Left lung (tissue), 10 donors: ENCODE results near the gene TRAPPC5. TPM values are rescaled to one million over a fixed set of nuclear protein-coding genes. Genes with fewer than 3 reads are reported as not detected.

Experiments used
- ATAC-seq: fragments of 200-7000 bp; cut with Tn5 transposase; one replicate; pipeline ENCODE4 v1.9.1; 2020; ENCODE audit warnings: moderate library complexity
- DNase-seq, 4 donors: peaks; one replicate each; pipeline ENCODE4 v3.0.0-alpha.2; 2013 to 2020
- H3K27ac ChIP-seq, 2 donors: fragments of 200-600 bp; sonication (generic) in 1 of 2; one replicate each; pipeline versions ENCODE4 v1.5.0 to v1.8.0; 2020 to 2021
- H3K27me3 ChIP-seq, 2 donors: fragments of 200-600 bp; sonication (generic) in 1 of 2; one replicate each; pipeline versions ENCODE4 v1.5.0 to v1.8.0; 2020 to 2021
- H3K36me3 ChIP-seq, 2 donors: fragments of 200-600 bp; sonication (generic) in 1 of 2; one replicate each; pipeline versions ENCODE4 v1.5.0 to v1.8.0; 2020 to 2021
- H3K4me1 ChIP-seq, 2 donors: fragments of 200-600 bp; one replicate each; pipeline ENCODE4 v1.8.0; 2021
- H3K4me3 ChIP-seq, 2 donors: fragments of 200-600 bp; sonication (generic) in 1 of 2; one replicate each; pipeline versions ENCODE4 v1.5.0 to v1.8.0; 2020 to 2021; ENCODE audit warnings: mild to moderate bottlenecking in 1 of 2
- H3K9me3 ChIP-seq, 2 donors: fragments of 200-600 bp; sonication (generic) in 1 of 2; one replicate each; pipeline versions ENCODE4 v1.5.0 to v1.8.0; 2020 to 2021
- CTCF ChIP-seq, 2 donors: fragments of 200-600 bp; sonication (generic) in 1 of 2; IDR thresholded peaks; one replicate each; pipeline versions ENCODE4 v1.5.0 to v1.8.0; 2021; ENCODE audit warnings: antibody characterized with exemption in 2 of 2
- intact Hi-C, 2 donors: fragments of 100-400 bp; cut with DNase I; formaldehyde crosslinking; loops; one replicate each; pipeline versions ENCODE4 v1.11.2 to v1.14.2; 2022
- polyA plus RNA-seq, 6 donors: library from polyadenylated mRNA; unstranded; fragments of 120-200 nt; gene quantifications; one replicate each; pipeline ENCODE4 v1.2.1, GENCODE V29; 2013; ENCODE audit not compliant: insufficient read length in 6 of 6
- total RNA-seq, 2 donors: library from RNA; stranded (reverse); fragmentation: NEBNext Ultra II Directional; extraction: Animal tissue kit (Norgen Biotek cat#: 25700); gene quantifications; one replicate each; pipeline ENCODE4 v1.2.1, GENCODE V29; 2021
- donor health status: DM: no; HTN: yes; CAD: no.
- donor health status: DM: no; HTN: no; CAD: no.

TRAPPC5 gene
- total and polyA plus RNA-seq, 8 donors: 25.7 to 106 (median 42.8) TPM

DNA sequence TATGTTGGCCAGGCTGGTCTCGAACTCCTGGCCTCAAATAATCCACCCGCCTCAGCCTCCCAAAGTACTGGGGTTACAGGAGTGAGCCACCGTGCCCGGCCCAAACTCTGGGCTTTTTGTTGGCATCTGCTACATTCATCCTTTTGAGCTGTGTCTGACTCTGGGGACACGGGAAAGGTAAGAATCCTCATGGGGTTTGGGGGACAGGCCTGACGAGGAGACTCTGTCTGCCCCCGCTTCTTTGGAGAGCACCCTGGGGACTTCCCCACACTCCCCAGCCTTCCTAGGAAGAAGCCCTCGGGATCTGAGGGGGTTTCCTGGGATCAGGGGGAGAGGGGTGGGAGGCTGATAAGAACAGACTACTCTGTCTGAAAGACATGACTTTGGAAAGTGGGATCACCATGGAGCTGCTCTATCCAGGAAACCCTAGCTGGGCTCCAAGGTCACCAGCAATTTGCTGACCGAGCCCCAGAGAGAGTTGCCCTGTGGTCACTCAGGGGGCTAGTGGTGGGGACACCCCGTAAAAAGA is 29.4 kb downstream of the TRAPPC5 start:
- Histone ChIP-seq H3K4me3 (no peak overlapping the region), H3K4me1 (peaks cover 0 to 44% of the 10 kb centered on the region in 2 donors), H3K36me3 (no peaks in the 10 kb centered on the region), H3K9me3 (no peaks in the 10 kb centered on the region), H3K27me3 (no peaks in the 10 kb centered on the region), H3K27ac (peak overlapping the region in 1 of 2 donors; percentile 66)
- intact Hi-C loops: no loop called here
- TF ChIP-seq CTCF (IDR thresholded peaks at IDR 0.05): no peak
- no peak for DNase-seq
- no peak for ATAC-seq

GRCh38 chr19:7710616-7711015 is 30.0 kb downstream of the TRAPPC5 start:
- Histone ChIP-seq H3K27ac (peak overlapping the region in 1 of 2 donors; percentile 66), H3K36me3 (no peaks in the 10 kb centered on the region), H3K27me3 (no peaks in the 10 kb centered on the region), H3K4me3 (no peak overlapping the region), H3K9me3 (no peaks in the 10 kb centered on the region), H3K4me1 (peaks cover 0 to 44% of the 10 kb centered on the region in 2 donors)
- intact Hi-C loops: no loop called here
- ATAC-seq (no peak), DNase-seq (no peak)
- TF ChIP-seq CTCF (IDR thresholded peaks at IDR 0.05): no peak

DNA sequence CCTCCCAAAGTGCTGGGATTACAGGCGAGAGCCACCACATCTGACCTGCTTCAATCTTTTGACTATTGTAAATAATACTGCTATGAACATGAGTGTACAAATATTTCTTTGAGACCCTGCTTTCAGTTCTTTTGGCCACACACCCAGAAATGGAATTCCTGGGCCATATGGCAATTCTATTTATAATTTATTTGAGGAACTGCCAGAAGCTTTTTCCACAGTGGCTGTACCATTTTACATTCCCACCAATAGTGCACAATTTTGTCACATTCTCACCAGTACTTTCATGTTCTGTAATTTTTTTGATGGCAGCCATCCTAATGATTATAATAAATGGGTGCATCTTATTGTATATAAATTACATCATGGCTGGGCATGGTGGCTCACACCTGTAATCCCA is 35.0 kb downstream of the TRAPPC5 start:
- DNase-seq (no peak), ATAC-seq (no peak)
- Histone ChIP-seq H3K36me3 (no peaks in the 10 kb centered on the region), H3K4me1 (peaks cover 0 to 22% of the 10 kb centered on the region in 2 donors), H3K4me3 (no peak overlapping the region), H3K9me3 (peaks cover 0 to 9% of the 10 kb centered on the region in 2 donors), H3K27ac (peak overlapping the region in 1 of 2 donors; percentile 82), H3K27me3 (no peaks in the 10 kb centered on the region)
- intact Hi-C loops: no loop called here
- TF ChIP-seq CTCF (IDR thresholded peaks at IDR 0.05): no peak

- Histone ChIP-seq H3K9me3 (peaks cover 0 to 9% of the 10 kb centered on the region in 2 donors), H3K27ac (no peak overlapping the region), H3K36me3 (no peaks in the 10 kb centered on the region), H3K4me3 (no peak overlapping the region), H3K27me3 (no peaks in the 10 kb centered on the region), H3K4me1 (peaks cover 0 to 18% of the 10 kb centered on the region in 2 donors)
- intact Hi-C loops: no loop called here
- DNase-seq: no peak
- TF ChIP-seq CTCF (IDR thresholded peaks at IDR 0.05): no peak
- ATAC-seq: no peak
These were observed 36.1 kb downstream of the TRAPPC5 start for GRCh38 chr19:7716762-7717161.

DNA sequence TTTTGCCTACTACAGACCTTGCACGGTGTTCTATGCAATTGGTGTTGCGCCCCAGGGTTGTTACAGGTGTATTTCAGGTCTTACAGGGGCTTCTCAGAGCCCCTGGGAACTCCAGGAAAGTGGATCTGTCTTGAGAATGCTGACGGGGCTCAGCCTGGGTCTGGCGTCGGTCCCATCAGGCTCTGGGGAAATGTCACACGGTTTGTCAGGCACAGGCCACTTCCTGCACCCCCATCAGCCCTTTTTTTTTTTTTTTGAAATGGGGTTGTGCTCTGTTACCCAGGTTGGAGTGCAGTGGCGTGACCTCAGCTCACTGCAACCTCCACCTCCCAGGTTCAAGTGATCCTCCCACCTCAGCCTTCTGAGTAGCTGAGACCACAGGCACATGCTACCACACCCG is 38.0 kb downstream of the TRAPPC5 start:
- DNase-seq (no peak), ATAC-seq (no peak)
- Histone ChIP-seq H3K4me3 (no peak overlapping the region), H3K27me3 (peaks cover 0 to 4% of the 10 kb centered on the region in 2 donors), H3K9me3 (peaks cover 0 to 9% of the 10 kb centered on the region in 2 donors), H3K36me3 (no peaks in the 10 kb centered on the region), H3K27ac (no peak overlapping the region), H3K4me1 (peaks cover 0 to 18% of the 10 kb centered on the region in 2 donors)
- intact Hi-C loops: no loop called here
- TF ChIP-seq CTCF (IDR thresholded peaks at IDR 0.05): no peak
